Loucy (cell line): ENCODE data around the gene PFN4.

Experiments used
- H2AFZ ChIP-seq: fragments of 200-600 bp; sonication (generic); 2 replicates; pipeline ENCODE4 v1.6.0; 2016; ENCODE audit warnings: antibody characterized with exemption, mild to moderate bottlenecking, low read length, moderate library complexity
- H3F3A ChIP-seq: fragments of 200-600 bp; 2 replicates; pipeline ENCODE4 v1.6.0; 2016; ENCODE audit warnings: antibody characterized with exemption, low read depth, mild to moderate bottlenecking
- H3K27me3 ChIP-seq: fragments of 200-600 bp; sonication (generic); 2 replicates; pipeline ENCODE4 v1.6.1; 2014; ENCODE audit warnings: low read length, mild to moderate bottlenecking; ENCODE audit not compliant: insufficient read depth, poor library complexity, severe bottlenecking
- H3K36me3 ChIP-seq: fragments of 200-600 bp; sonication (generic); 2 replicates; pipeline ENCODE4 v1.6.1; 2016; ENCODE audit warnings: low read length; ENCODE audit not compliant: insufficient read depth
- H3K4me1 ChIP-seq: fragments of 200-600 bp; sonication (generic); 2 replicates; pipeline ENCODE4 v1.5.1; 2014; ENCODE audit warnings: low read length, mild to moderate bottlenecking; ENCODE audit not compliant: insufficient read depth, poor library complexity, severe bottlenecking
- H3K4me2 ChIP-seq: fragments of 200-600 bp; sonication (generic); 2 replicates; pipeline ENCODE4 v1.6.0; 2014; ENCODE audit warnings: antibody characterized with exemption, low read length, low read depth, mild to moderate bottlenecking; ENCODE audit not compliant: poor library complexity, severe bottlenecking
- H3K4me3 ChIP-seq: fragments of 200-600 bp; sonication (generic); 2 replicates; pipeline ENCODE4 v1.5.1; 2014; ENCODE audit warnings: low read length, mild to moderate bottlenecking, mixed read lengths; ENCODE audit not compliant: poor library complexity, severe bottlenecking
- H3K79me2 ChIP-seq: fragments of 200-600 bp; sonication (generic); 2 replicates; pipeline ENCODE4 v1.6.1; 2014; ENCODE audit warnings: low read length; ENCODE audit not compliant: insufficient read depth
- H3K9ac ChIP-seq: fragments of 200-600 bp; sonication (generic); 2 replicates; pipeline ENCODE4 v1.6.0; 2014; ENCODE audit warnings: mild to moderate bottlenecking, low read depth, low read length, moderate library complexity; ENCODE audit not compliant: poor library complexity, severe bottlenecking
- H3K9me2 ChIP-seq: fragments of 200-600 bp; sonication (generic); replicated peaks from 2 replicates; pipeline ENCODE4 v1.6.1; 2016; ENCODE audit warnings: low read depth, low read length, mixed read lengths
- H3K9me3 ChIP-seq: fragments of 200-600 bp; sonication (generic); 2 replicates; pipeline ENCODE4 v1.6.1; 2014; ENCODE audit warnings: mild to moderate bottlenecking, antibody characterized with exemption, low read length, low read depth; ENCODE audit not compliant: insufficient read depth
- H4K20me1 ChIP-seq: fragments of 200-600 bp; sonication (generic); 2 replicates; pipeline ENCODE4 v1.6.0; 2014; ENCODE audit warnings: antibody characterized with exemption, low read length, mild to moderate bottlenecking; ENCODE audit not compliant: insufficient read depth, poor library complexity, severe bottlenecking
- CTCF ChIP-seq: fragments of 200-600 bp; sonication (generic); conservative IDR thresholded peaks from 2 replicates; pipeline ENCODE4 v1.5.1; 2014; ENCODE audit warnings: mild to moderate bottlenecking, antibody characterized with exemption, low read length
- EZH2phosphoT487 ChIP-seq: fragments of 200-600 bp; IDR thresholded peaks from 2 replicates; pipeline ENCODE4 v1.6.1; 2018; ENCODE audit warnings: antibody characterized with exemption, mild to moderate bottlenecking, moderate library complexity, borderline replicate concordance

PFN4 gene

GRCh38 chr2:24105816-24106215 is 17.3 kb downstream of the PFN4 start:
- Histone ChIP-seq H3K9ac (no peak overlapping the region), H3K4me2 (no peak overlapping the region), H3K4me3 (no peak overlapping the region), H3K36me3 (no peaks in the 10 kb centered on the region), H3K27me3 (no peaks in the 10 kb centered on the region), H4K20me1 (no peaks in the 10 kb centered on the region), H2AFZ (no peak overlapping the region), H3K9me3 (peaks cover 2% of the 10 kb centered on the region; the same call in 1 of the 2 replicates), H3K4me1 (no peaks in the 10 kb centered on the region), H3K9me2 (no peaks in the 10 kb centered on the region), H3F3A (no peaks in the 10 kb centered on the region), H3K79me2 (no peaks in the 10 kb centered on the region)
- TF ChIP-seq EZH2phosphoT487: no peak
- no peak for TF ChIP-seq CTCF

GRCh38 chr2:24104906-24105305 is 18.2 kb downstream of the PFN4 start:
- Histone ChIP-seq H3K4me3 (no peak overlapping the region), H3K27me3 (no peaks in the 10 kb centered on the region), H4K20me1 (no peaks in the 10 kb centered on the region), H3K4me2 (no peak overlapping the region), H3K9ac (no peak overlapping the region), H3K4me1 (no peaks in the 10 kb centered on the region), H3K36me3 (no peaks in the 10 kb centered on the region), H2AFZ (no peak overlapping the region), H3K79me2 (no peaks in the 10 kb centered on the region), H3K9me2 (no peaks in the 10 kb centered on the region), H3K9me3 (peaks cover 2% of the 10 kb centered on the region; the same call in 1 of the 2 replicates), H3F3A (no peaks in the 10 kb centered on the region)
- TF ChIP-seq CTCF (no peak), EZH2phosphoT487 (no peak)

- no peak for TF ChIP-seq CTCF
- no peak for TF ChIP-seq EZH2phosphoT487
- no peaks in the 10 kb centered on the region for H3K9me2 ChIP-seq
- no peaks in the 10 kb centered on the region for H3K36me3 ChIP-seq
- peaks cover 2% of the 10 kb centered on the region; the same call in 1 of the 2 replicates for H3K9me3 ChIP-seq
- H3F3A ChIP-seq: no peaks in the 10 kb centered on the region
- no peak overlapping the region for H2AFZ ChIP-seq
- no peak overlapping the region for H3K4me3 ChIP-seq
- no peaks in the 10 kb centered on the region for H4K20me1 ChIP-seq
- H3K79me2 ChIP-seq: no peaks in the 10 kb centered on the region
- H3K4me1 ChIP-seq: no peaks in the 10 kb centered on the region
- H3K9ac ChIP-seq: no peak overlapping the region
- H3K27me3 ChIP-seq: no peaks in the 10 kb centered on the region
- H3K4me2 ChIP-seq: no peak overlapping the region
These were observed 19.0 kb downstream of the PFN4 start for GRCh38 chr2:24104110-24104650.
